Right hindlimb (tissue), 1 donor: ENCODE data around the gene TNIP2.

Experiments used
- DNase-seq: peaks from one replicate; pipeline ENCODE4 v3.0.0-alpha.2; 2018

TNIP2 gene, protein sequence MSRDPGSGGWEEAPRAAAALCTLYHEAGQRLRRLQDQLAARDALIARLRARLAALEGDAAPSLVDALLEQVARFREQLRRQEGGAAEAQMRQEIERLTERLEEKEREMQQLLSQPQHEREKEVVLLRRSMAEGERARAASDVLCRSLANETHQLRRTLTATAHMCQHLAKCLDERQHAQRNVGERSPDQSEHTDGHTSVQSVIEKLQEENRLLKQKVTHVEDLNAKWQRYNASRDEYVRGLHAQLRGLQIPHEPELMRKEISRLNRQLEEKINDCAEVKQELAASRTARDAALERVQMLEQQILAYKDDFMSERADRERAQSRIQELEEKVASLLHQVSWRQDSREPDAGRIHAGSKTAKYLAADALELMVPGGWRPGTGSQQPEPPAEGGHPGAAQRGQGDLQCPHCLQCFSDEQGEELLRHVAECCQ

DNA sequence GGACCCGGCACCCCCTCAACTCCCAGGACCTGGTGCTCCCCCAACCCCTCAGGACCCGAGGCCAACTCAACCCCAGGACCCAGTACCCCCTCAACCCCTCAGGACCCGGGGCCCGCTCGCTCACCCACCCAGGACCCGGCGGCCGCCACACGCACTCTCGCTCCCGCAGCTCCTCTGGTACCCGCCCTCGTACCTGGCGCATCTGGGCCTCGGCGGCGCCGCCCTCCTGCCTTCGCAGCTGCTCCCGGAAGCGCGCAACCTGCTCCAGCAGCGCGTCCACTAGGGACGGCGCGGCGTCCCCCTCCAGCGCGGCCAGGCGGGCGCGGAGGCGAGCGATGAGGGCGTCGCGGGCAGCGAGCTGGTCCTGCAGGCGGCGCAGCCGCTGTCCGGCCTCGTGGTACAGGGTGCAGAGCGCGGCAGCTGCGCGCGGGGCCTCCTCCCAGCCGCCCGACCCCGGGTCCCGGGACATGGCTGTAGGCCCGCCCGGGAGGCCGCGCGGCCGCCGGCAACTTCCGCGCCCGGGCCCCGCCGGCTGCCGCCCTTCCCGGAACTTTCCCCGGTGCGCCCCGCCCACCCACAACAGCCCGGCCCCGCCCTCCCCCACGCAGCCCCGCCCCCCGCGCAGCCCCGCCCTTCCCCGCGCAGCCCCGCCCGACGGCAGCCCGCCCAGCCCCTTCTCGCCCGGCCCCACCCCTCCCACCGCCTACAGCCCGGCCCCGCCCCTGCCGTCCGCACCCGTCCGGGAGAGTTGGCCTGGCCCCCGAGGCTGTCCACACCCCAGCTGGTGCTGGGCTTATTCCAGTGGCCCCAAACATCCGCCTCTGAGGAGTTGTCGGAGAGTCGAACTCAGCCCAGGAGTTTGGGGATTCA is at the start of gene TNIP2:
TNIP2 (minus strand) TSS at position 516 of the 870 bp plus-strand sequence; CDS start at position 469, 47 bp downstream.
- peak; percentile 89 for DNase-seq

DNA sequence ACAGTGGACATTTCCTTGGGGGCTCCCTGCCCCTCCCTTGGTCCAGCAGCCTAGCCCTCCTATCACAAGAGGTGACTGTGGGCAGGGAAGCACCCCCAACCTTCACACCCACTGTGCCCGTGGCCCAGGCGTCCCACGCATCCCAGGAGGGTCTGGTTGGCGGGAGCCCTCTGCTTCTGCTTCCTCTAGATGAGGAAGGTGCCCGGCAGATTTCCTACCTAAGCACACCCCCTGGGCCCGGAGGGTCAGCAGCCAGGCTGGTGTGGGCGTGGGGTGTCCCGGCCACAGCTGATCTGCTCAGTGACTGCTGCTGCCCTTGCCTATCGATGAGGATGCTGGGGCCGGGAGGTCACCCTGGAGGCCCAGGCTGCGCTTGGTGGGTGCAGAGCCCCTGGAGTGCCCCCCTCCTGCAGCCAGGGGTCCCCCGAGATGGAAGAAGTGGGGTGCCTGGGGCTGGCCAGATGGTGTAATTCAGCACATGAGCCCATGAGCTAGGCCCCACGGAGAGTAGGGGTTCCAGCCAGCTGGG is 48.9 kb upstream of the TNIP2 start:
- DNase-seq, result no peak

GRCh38 chr4:2804449-2804972 is 48.4 kb upstream of the TNIP2 start:
- peak; percentile 16 for DNase-seq

GRCh38 chr4:2803624-2804448 is 47.7 kb upstream of the TNIP2 start:
- DNase-seq, result peak; percentile 26

- peak; percentile 16 for DNase-seq
Observed at GRCh38 chr4:2802618-2803531, 46.7 kb upstream of the TNIP2 start.

DNA sequence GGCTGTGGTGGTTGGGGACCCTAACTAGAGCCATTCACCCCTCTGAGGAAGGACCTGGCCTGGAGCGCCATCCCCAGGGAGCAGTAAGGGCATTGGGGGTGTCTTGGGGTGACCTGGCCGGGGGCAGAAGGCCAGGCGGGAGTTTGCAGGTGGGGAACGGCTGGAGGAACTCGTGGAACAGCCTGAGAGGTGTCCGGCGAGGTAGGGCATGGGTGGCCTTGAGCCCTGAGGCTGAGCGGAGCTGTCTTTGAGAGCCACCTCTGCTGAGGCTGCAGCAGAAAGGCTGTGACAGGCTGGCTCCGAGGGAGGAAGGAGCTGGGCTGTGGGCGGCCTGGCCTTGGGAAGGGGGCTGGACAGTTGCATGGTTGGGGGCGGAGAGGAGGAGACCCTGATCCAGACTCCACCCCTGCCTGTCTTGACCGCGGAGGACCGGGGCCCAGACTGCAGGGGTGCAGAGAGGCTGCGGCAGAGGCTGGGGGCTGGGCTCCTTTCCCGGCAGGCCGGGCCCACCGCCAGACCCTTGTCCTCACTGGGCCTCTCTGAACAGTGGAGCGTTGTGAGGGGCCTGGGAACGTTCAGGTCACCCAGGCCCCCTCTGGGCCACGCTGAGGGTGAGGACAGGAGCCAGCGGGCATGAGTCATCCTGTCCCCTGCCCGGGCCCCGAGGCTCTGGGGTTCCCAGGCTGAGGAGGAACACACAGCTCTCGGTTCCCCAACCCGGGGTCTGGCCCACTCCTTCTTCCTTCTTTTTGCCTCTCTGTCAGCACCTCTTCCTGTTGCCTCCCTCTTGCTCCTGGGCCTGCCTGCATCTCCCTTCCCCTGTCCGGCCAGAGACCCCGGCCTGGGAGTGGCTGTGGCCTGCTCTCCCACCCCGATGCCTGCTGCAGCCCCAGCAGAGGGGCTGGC is 44.8 kb upstream of the TNIP2 start:
- DNase-seq, result peak; percentile 97

DNA sequence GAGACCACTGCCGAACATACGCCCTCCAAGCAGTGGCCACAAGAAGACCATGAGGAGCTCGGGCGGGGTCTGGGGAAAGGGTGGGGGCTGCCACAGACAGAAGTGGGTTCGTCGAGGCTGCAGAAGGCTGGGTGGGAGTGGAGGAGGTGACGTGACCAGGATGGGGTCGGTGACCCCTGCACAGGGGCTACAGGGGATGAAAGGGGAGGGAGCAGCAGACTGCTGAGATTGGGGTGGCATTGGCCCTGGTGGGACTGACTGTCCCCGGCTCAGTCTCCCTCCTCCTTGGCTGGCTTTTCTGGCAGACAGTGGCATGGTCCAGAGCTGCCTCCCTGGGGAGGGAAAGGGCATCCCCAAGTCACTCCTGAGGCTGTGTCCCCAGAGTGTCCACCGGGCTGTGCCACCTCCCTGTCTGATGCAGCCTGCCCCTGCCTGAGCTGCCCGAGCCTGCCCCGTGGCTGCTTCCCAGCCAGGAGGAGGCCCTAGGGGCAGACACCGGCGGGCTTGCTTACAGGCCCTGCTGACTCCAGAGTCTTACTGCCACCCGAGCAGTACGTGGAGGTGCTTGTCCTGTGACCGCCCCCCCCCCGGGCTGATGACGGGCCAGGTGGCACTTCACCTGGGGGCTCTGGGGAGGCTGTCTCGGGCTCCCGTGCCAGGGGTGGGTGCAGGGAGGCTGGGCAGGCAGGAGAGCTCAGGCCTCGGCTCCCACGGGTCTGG is 44.0 kb upstream of the TNIP2 start:
- DNase-seq, result peak; percentile 33

DNA sequence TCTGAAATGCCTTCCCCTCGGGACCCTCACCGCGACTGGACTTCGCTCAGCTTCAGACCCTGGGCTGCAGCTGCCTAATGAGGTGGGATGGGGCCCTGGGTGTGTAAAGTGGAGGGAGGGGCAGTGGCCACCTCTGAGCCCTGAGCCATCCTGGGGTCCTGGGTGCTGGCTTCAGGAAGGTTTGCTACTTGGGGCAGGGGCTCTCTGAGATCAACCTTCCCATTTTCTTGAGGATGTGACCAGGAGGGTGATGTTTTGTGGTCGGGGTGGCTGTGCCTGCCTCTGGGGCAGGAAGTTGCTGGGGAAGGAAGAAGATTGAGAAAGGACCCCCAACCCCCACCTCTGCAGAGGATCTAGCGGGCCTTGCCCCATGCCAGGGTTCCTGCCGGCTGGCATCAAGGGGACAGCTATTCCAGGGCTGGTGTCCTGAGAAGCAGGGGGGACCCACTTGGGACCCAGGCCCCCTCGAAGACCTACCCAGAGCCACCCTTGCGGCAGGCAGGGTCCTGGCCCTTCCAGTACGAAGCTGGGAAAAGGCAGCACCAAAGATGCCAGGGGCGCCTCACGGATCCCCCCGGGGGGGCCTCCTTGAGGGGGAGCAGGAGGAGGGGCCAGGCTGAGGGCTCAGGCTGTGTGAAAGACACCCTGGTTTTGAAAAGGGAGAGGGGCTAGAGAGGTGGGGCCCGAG is 43.2 kb upstream of the TNIP2 start:
- DNase-seq, result peak; percentile 25

DNA sequence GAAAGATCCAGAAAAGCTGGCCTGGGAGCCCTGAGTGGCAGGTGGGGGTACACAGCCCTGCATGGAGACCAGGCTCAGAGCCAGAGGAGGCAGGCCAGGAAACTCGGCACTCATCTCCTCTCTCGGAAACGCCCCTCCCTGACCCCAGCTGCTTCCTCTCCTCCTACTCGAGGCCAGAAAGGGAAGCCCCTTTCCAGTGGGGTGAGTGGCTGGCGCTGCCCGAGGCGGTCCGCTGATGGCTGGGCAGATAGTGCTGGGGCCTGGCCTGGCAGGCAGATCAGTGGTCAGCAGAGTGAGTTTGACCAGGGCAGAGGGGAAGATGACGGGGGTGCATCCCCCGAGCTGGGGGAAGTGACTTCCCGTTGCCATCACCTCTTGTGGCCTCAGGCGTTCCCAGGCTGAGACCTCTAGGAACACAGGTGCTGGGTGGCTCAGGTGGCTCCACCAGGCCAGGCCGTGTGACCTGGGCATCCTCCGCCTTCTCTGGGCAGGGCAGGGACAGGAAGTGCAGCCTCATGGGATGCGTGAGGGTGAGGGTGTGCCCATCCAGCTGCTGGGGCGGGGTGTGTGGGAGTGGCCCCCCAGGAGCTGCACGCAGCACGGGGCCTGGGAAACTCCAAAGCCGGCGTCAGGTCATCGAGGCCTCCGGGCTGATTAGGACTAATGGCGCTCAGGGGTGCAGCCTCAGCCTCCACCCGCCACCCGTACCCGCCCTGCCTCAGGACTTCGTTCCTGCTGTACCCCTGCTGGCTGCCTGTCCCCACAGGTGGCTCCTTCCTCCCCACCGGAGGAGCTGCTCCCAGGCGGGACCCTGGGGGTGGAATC is 42.5 kb upstream of the TNIP2 start:
- DNase-seq, result peak; percentile 87

DNA sequence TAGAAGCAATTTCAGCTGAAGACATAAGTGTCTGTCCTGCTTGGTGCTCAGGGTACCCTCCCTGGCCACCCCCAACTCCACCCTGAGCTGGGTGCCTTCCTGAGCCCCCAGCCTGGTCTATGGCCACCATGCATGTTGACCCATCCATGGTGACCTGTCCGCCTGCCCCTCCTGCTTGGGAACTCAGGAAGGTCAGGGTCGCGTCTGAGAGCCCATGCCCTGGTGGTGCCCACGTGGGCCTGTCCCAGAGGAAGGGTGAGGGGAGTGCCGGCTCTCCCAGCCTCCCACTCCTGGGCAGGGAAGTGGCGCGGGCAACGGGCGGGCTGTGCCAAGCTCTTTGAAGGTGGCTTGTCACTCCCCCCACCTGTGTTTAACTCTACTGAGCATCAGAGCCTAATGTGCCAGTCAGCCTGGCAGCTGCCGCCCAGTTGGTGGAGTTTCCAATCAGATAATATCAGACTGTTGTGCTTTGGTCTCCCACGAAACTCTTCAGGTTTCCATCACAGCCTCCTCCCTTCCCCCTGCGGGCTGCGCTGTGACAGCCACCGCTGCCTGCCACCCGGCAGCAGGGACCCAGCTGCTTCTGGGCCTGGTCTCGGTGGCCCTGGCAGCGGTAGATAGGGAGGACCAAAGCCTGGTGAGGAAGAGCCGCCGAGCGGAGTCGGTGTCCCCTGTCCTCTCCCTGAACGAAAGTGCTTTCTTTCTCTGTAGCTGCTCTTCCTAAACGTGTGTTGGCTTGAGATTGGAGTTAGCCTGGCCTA is 41.6 kb upstream of the TNIP2 start:
- DNase-seq, result peak; percentile 22

- no peak for DNase-seq
Observed at GRCh38 chr4:2796849-2797544, 40.9 kb upstream of the TNIP2 start.

- DNase-seq, result peak; percentile 29
Observed at GRCh38 chr4:2795893-2796848, 40.0 kb upstream of the TNIP2 start.

DNA sequence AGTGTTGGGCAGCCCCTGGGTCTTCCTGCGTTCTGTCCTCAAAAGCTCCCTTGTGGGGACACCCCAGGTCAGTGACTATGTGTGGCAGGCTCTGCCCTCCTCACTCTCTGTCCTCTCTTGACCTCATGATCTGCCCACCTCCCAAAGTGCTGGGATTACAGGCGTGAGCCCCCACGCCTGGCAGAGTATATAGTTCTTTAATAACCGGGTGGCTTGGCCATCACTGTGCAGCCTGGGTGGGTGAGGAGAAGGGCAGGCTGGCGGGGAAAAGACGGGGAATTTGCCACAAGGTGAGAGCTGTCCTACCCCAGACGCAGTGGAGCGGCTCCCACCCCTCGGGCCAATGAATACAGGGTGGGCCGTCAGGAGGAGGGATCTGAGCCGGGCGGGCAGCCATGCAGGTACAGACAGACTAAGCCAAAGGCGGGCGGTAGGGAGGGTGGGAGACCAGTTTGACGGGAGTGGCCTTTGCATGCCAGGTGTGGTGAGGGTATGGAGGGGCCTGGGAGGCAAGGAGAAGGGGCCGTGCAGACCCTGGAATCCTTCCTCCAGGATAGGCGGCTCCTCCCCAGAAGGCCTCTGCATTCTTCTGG is 39.3 kb upstream of the TNIP2 start:
- no peak for DNase-seq

DNA sequence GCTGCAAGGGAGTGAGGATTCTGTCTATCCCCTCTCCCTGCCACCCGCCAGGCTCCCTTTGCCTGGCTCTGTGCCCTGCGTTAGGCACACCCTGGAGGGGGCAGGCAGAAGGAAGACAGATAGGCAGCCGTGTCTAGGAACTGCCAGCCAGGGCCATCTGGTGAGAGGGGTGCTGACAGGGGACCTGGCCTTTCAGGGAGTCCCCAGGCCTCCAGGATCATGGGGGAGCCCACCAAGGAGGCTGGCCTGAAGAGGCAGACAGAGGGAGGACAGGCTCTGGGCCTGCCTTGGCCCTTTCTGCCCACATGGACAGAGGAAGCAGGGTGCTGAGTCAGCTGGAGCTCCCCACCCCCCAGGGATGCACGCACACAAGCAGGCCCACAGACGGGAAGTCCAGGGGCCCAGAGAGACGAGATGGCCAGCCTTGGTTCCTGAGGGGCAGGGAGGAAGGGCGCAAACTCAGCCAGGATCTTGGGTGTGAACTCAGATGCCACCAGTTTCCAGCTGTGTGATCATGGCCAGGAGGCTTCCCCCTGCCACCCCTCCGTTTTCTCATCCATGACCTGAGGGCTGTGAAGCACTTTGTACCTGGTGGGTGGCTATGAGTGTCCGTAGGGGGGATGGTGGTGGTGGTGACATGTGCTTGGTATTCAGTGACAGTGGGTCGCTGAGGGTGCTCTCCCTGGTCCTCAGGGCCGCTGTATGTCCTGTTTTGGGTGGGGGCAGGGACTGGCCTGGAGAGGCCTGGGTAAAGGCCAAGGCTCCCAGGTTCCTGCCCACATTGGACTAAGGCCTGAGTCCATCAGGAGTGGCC is 38.6 kb upstream of the TNIP2 start:
- peak; percentile 53 for DNase-seq
